Upper lobe of right lung (tissue), 1 donor: ENCODE measurements around the gene MOXD1. TPM values are rescaled to one million over a fixed set of nuclear protein-coding genes. Genes with fewer than 3 reads are reported as not detected.

Experiments used
- ATAC-seq: fragments of 200-7000 bp; cut with Tn5 transposase; one replicate; pipeline ENCODE4 v1.9.1; 2020; ENCODE audit warnings: mild to moderate bottlenecking, moderate library complexity
- DNase-seq: peaks from one replicate; pipeline ENCODE4 v3.0.0-alpha.2; 2020
- H3K27ac ChIP-seq: fragments of 200-600 bp; one replicate; pipeline ENCODE4 v1.8.0; 2022
- H3K27me3 ChIP-seq: fragments of 200-600 bp; one replicate; pipeline ENCODE4 v1.8.0; 2022; ENCODE audit warnings: mild to moderate bottlenecking
- H3K36me3 ChIP-seq: fragments of 200-600 bp; one replicate; pipeline ENCODE4 v1.8.0; 2022
- H3K4me1 ChIP-seq: fragments of 200-600 bp; one replicate; pipeline ENCODE4 v1.8.0; 2022
- H3K4me3 ChIP-seq: fragments of 200-600 bp; one replicate; pipeline ENCODE4 v1.8.0; 2022; ENCODE audit warnings: mild to moderate bottlenecking
- H3K9me3 ChIP-seq: fragments of 200-600 bp; one replicate; pipeline ENCODE4 v1.8.0; 2022
- intact Hi-C: fragments of 100-400 bp; cut with DNase I; formaldehyde crosslinking; loops from one replicate; pipeline ENCODE4 v1.11.0; 2022
- total RNA-seq: library from RNA; stranded (reverse); fragmentation: NEBNext Ultra II Directional; extraction: Animal tissue kit (Norgen Biotek cat#: 25700); gene quantifications from one replicate; pipeline ENCODE4 v1.2.1, GENCODE V29; 2021
- TF ChIP-seq, protein P1 (sequence below): fragments of 200-600 bp; IDR thresholded peaks from one replicate; pipeline ENCODE4 v1.8.0; 2022; ENCODE audit warnings: antibody characterized with exemption
- donor health status: DM: no; HTN: yes; CAD: no; lungs with severe emphysema.

The MOXD1 gene
- total RNA-seq, 1 donor from 2014 or later = 24.0 TPM

DNA sequence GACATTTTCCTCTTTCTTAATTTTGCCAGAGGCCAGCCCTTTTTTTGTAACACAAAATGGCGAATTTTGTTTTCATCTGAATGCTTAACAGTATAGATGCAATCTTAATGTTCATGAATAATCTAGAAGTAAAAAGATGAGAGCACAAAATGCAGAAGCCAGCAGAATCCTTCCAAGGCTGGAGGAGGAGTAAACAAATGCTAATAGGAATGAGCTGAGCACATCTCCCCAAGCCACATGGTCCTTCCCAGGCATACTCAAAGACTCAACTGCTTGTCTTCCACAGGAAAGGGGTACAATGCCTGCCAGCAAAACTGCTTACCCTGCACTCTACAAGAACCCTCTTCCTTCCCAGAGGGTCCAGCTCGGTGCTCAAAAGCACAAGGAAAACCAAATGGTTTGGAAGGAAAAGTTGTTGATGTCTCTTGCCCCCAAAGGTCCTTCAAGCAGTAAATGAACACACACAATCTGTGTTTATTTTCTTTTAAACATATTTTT is 155.1 kb downstream of the MOXD1 start:
- ATAC-seq (no peak), DNase-seq (no peak)
- Histone ChIP-seq H3K27ac (no peak overlapping the region), H3K4me1 (no peaks in the 10 kb centered on the region), H3K36me3 (no peaks in the 10 kb centered on the region), H3K4me3 (no peak overlapping the region), H3K9me3 (no peaks in the 10 kb centered on the region), H3K27me3 (no peaks in the 10 kb centered on the region)
- TF ChIP-seq, protein P1, sequence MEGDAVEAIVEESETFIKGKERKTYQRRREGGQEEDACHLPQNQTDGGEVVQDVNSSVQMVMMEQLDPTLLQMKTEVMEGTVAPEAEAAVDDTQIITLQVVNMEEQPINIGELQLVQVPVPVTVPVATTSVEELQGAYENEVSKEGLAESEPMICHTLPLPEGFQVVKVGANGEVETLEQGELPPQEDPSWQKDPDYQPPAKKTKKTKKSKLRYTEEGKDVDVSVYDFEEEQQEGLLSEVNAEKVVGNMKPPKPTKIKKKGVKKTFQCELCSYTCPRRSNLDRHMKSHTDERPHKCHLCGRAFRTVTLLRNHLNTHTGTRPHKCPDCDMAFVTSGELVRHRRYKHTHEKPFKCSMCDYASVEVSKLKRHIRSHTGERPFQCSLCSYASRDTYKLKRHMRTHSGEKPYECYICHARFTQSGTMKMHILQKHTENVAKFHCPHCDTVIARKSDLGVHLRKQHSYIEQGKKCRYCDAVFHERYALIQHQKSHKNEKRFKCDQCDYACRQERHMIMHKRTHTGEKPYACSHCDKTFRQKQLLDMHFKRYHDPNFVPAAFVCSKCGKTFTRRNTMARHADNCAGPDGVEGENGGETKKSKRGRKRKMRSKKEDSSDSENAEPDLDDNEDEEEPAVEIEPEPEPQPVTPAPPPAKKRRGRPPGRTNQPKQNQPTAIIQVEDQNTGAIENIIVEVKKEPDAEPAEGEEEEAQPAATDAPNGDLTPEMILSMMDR = no peak
- intact Hi-C loops = no loop called here

Other genes with a start within 250 kb of the MOXD1 start
- gene STX7, start 111.6 kb upstream of the MOXD1 start, total RNA-seq = 89.1 TPM
- not detected for gene TAAR9, start 136.8 kb upstream of the MOXD1 start, total RNA-seq
- gene TAAR8, start 151.2 kb upstream of the MOXD1 start, total RNA-seq = not detected
- not detected for gene TAAR6, start 168.8 kb upstream of the MOXD1 start, total RNA-seq
- not detected for gene TAAR5, start 188.3 kb upstream of the MOXD1 start, total RNA-seq
- gene TAAR2, start 222.8 kb upstream of the MOXD1 start, total RNA-seq = not detected